ENCODE results near the gene CAMK2A.

The CAMK2A gene

DNA sequence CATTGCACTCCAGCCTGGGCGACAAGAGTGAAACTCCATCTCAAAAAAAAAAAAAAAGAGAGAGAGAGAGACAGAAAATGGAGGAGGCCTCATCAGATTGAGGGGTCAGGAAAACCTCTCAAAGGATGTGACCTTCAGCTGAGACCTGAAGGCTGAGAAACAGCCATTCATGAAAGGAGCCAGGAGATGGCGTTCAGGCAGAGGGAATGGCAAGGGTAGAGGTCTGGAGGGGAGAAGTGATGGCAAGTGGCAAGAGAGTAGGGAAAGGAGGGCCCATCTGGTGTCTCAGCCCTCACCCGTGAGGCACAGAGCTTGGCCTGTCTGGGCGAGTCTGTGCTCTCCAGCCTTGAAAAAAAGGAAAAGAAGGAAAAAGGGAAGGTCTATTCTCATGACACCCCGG lies 17.0 kb downstream of the CAMK2A start:
- no peaks in the 10 kb centered on the region for H3K36me3 ChIP-seq
- H3K27me3 ChIP-seq (ENCODE audit: insufficient read depth, low read depth, severe bottlenecking), result no peaks in the 10 kb centered on the region
- no peak overlapping the region for H3K27ac ChIP-seq
- no peaks in the 10 kb centered on the region for H3K9me3 ChIP-seq (ENCODE audit: severe bottlenecking)
- no peak overlapping the region for H3K4me3 ChIP-seq (ENCODE audit: low read depth, low read length)
- DNase-seq, result peak; percentile 82
- TF ChIP-seq, protein P1, sequence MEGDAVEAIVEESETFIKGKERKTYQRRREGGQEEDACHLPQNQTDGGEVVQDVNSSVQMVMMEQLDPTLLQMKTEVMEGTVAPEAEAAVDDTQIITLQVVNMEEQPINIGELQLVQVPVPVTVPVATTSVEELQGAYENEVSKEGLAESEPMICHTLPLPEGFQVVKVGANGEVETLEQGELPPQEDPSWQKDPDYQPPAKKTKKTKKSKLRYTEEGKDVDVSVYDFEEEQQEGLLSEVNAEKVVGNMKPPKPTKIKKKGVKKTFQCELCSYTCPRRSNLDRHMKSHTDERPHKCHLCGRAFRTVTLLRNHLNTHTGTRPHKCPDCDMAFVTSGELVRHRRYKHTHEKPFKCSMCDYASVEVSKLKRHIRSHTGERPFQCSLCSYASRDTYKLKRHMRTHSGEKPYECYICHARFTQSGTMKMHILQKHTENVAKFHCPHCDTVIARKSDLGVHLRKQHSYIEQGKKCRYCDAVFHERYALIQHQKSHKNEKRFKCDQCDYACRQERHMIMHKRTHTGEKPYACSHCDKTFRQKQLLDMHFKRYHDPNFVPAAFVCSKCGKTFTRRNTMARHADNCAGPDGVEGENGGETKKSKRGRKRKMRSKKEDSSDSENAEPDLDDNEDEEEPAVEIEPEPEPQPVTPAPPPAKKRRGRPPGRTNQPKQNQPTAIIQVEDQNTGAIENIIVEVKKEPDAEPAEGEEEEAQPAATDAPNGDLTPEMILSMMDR (IDR thresholded peaks at IDR 0.05; ENCODE audit: low read depth, low read length), result peak; percentile 88

DNA sequence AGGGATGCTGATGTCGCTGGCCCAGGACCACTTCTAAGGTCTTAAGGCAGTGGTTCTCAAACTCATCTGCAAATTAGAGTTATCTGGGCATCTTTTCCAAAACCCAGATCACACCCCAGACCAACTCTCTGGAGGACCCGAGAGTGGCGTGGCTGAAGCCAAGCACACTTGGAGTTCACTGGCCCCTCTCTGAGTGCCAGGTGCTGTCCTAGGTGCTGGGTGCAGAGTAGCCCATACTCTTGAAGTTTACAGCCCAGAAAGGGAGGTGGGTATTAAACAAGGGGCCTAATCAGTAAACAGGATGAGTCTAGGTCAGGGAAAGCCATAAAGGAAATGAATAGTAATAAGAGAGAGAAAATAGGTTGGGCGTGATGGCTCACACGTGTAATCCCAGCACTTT lies 17.6 kb downstream of the CAMK2A start:
- TF ChIP-seq, protein P1 (IDR thresholded peaks at IDR 0.05; ENCODE audit: low read depth, low read length), result no peak
- no peaks in the 10 kb centered on the region for H3K27me3 ChIP-seq (ENCODE audit: insufficient read depth, low read depth, severe bottlenecking)
- H3K9me3 ChIP-seq (ENCODE audit: severe bottlenecking), result no peaks in the 10 kb centered on the region
- no peak overlapping the region for H3K27ac ChIP-seq
- no peak for DNase-seq
- no peaks in the 10 kb centered on the region for H3K36me3 ChIP-seq
- H3K4me3 ChIP-seq (ENCODE audit: low read depth, low read length), result no peak overlapping the region

DNA sequence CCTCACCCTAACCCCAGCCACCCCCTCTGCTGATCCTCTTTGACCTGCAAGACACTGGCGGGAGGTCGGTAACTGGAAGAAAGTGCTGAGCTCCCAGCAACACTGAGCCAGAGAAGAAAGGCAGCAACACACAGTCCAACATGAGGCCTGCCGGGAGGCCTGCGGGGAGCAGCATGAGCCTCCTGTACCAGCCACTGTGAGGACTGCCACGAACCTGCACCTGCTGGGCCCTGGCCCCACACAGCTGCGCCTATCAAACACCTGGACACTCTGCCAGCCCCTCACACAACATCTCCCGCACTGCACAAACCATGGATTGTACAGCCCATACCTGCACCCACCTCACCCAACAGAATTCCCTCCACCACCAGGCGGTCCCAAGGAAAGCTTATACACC lies 18.3 kb downstream of the CAMK2A start:
- H3K27ac ChIP-seq, result no peak overlapping the region
- no peaks in the 10 kb centered on the region for H3K36me3 ChIP-seq
- no peak overlapping the region for H3K4me3 ChIP-seq (ENCODE audit: low read depth, low read length)
- no peak for DNase-seq
- no peaks in the 10 kb centered on the region for H3K9me3 ChIP-seq (ENCODE audit: severe bottlenecking)
- TF ChIP-seq, protein P1 (IDR thresholded peaks at IDR 0.05; ENCODE audit: low read depth, low read length), result no peak
- H3K27me3 ChIP-seq (ENCODE audit: insufficient read depth, low read depth, severe bottlenecking), result no peaks in the 10 kb centered on the region

DNA sequence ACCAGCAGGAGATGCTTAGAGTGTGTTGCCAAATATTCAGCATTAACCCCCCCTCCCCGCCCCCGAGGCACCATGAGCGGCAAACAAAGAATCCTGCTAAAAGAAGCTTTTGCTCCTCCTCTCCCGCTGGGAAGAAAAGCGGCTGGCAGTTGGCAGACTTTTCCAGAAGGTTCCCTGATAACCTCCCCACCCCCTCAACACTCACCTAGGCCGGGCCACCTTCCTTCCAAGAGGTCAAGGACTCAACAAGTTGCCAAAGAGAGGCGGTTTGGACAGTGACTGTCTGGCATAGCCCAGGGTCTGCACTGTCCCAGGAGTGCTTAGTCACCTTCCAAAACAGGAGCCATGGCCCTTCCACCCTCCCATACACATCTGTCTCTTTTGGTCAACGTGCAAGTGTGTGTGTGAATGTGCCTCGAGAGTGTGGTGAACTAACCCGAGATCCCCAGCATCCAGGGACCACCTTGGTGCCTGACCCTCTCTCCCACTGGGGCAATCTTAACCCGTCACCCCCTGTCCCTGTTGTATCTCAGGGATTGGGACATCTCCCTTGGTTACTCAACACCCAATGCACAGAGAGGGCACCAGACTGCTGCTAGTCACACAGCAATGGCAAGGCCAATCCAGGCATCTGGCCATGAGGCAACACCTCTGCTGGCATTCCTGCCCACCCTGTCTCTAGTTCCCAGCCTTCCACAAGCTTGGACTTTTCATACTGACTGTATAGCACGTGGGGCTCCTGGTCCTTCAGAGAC lies 18.9 kb downstream of the CAMK2A start:
- TF ChIP-seq, protein P1 (IDR thresholded peaks at IDR 0.05; ENCODE audit: low read depth, low read length), result no peak
- Histone ChIP-seq H3K4me3 (ENCODE audit: low read depth, low read length) (no peak overlapping the region), H3K9me3 (ENCODE audit: severe bottlenecking) (no peaks in the 10 kb centered on the region), H3K27ac (no peak overlapping the region), H3K27me3 (ENCODE audit: insufficient read depth, low read depth, severe bottlenecking) (no peaks in the 10 kb centered on the region), H3K36me3 (no peaks in the 10 kb centered on the region)
- DNase-seq, result no peak

DNA sequence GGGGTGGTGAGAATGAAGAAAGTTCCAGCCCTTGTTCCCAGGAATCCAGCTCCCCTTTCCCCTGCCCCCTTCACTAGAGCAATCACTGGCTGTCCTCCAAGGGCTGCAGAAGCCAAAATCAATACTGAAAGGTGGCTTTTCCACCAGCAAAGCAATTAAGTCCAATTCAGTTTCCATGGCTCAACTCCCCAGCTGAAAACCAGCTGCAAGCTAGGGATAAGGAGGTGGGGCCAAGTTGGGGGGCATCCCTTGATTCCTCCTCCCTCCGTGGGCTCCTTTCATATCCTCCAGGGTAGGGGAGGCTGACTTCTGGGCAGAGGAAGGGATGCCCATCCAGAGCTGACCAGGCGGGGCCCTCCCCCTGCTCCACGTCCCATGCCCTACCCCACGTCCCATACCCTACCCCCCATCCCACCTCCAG lies 22.7 kb downstream of the CAMK2A start:
- DNase-seq, result no peak
- TF ChIP-seq, protein P1 (IDR thresholded peaks at IDR 0.05; ENCODE audit: low read depth, low read length), result no peak
- Histone ChIP-seq H3K36me3 (no peaks in the 10 kb centered on the region), H3K4me3 (ENCODE audit: low read depth, low read length) (no peak overlapping the region), H3K27ac (no peak overlapping the region), H3K9me3 (ENCODE audit: severe bottlenecking) (no peaks in the 10 kb centered on the region), H3K27me3 (ENCODE audit: insufficient read depth, low read depth, severe bottlenecking) (no peaks in the 10 kb centered on the region)

All from WERI-Rb-1 (cell line).